Caki2 (cell line): ENCODE data around the gene PLIN5. TPM values are rescaled to one million over a fixed set of nuclear protein-coding genes. Genes with fewer than 3 reads are reported as not detected.
A peak's percentile ranks its signal among the peaks of the same experiment; 100 is the strongest.

Source experiments
- DNase-seq: peaks from one replicate; pipeline ENCODE4 v3.0.0-alpha.2; 2015; ENCODE audit warnings: low read depth
- in situ Hi-C: cut with HindIII; loops from 2 replicates; pipeline ENCODE4 v1.10.0; 2016; ENCODE audit warnings: low sequenced_read_pairs, low pct_unique_long_range_greater_than_20kb, mixed read lengths
- total RNA-seq: library from RNA; depleted of rRNA; stranded (reverse); fragments of >200 nt; shearing (Covaris generic); gene quantifications from 2 replicates; pipeline ENCODE4 v1.2.3, GENCODE V29; 2014; ENCODE audit warnings: low replicate concordance

The PLIN5 gene
- total RNA-seq, 1 experiment from 2014 or later, result not detected

DNA sequence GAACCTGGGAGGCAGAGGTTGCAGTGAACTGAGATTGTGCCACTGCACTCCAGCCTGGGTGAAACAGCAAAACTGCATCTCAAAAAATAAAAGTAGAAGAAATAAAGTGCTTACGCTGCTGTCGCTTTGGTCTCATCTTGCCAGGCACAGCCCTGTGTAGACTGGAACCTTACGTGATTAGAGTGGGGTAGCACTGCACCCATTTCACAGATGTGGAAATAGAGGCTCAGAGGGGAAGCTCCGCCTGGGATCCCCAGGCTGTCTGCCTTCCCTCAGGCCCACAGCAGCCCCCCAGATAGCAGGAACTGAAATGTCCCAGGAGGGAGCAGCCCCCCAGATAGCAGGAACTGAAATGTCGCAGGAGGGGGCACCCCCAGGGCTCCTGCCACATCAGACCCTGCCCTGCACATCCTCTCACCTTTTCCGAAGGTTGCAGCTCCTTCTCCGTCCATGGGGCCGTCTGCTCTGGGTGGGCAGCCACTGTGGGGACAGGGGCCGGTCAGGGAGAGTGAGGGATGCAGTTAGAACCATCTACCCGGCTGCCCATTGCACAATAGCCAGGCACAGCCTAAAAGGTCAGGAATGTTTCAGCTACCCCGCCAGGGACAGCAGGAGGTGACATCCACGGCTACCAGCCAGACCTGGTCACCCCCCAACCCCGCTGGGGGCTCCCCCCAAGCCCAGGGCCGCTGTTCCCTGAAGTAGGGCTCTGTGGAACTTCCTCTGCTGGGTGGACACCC, 18.7 kb downstream of the PLIN5 start:
- DNase-seq, result no peak
- in situ Hi-C loops, result no loop called here

DNA sequence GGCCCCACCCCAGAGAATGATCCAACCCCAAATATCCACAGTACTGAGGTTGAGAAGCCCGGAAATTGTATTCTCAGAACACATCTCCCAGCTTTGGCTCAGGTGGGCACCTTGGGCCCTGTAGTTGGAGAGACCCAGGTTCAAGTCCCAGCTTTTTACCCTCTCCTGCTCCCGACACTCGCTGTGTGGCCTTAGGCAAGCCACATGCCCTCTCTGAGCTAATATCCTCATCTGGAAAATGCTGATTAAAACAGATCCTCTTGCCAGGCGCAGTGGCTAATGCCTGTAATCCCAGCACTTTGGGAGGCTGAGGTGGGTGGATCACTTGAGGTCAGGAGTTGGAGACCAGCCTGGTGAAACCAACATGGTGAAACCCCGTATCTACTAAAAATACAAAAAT, 19.3 kb downstream of the PLIN5 start:
- in situ Hi-C loops, result no loop called here
- DNase-seq, result no peak

DNA sequence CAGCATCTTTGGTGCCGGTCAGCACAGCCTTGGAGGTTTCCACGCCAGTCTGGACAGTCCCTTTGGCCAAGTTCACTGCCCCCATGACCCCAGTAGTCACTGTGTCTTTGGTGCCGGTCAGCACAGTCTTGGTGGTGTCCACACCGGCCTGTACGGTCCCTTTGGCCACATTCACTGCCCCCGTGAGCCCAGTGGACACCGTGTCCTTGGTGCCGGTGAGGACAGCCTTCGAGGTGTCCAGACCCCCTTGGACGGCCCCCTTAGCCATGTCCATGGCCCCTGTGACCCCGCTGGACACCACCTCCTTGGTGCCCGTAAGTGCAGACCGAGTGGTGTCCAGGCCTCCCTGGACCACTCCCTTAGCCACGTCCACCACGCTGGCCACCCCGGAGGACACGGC, 21.8 kb downstream of the PLIN5 start:
- in situ Hi-C loops, result no loop called here
- no peak for DNase-seq

DNA sequence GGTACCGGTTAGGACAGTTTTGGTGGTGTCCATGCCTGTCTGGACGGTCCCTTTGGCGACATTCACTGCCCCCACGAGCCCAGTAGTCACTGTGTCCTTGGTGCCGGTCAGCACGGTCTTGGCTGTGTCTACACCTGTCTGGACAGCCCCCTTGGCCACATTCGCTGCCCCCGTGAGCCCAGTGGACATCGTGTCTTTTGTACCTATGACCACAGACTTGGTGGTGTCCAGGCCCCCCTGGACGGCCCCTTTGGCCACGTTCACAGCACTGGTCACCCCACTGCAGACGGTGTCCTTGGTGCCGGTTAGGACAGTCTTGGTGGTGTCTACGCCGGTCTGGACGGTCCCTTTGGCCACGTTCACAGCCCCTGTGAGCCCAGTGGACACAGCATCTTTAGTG, 23.0 kb downstream of the PLIN5 start:
- in situ Hi-C loops, result no loop called here
- DNase-seq, result no peak

DNA sequence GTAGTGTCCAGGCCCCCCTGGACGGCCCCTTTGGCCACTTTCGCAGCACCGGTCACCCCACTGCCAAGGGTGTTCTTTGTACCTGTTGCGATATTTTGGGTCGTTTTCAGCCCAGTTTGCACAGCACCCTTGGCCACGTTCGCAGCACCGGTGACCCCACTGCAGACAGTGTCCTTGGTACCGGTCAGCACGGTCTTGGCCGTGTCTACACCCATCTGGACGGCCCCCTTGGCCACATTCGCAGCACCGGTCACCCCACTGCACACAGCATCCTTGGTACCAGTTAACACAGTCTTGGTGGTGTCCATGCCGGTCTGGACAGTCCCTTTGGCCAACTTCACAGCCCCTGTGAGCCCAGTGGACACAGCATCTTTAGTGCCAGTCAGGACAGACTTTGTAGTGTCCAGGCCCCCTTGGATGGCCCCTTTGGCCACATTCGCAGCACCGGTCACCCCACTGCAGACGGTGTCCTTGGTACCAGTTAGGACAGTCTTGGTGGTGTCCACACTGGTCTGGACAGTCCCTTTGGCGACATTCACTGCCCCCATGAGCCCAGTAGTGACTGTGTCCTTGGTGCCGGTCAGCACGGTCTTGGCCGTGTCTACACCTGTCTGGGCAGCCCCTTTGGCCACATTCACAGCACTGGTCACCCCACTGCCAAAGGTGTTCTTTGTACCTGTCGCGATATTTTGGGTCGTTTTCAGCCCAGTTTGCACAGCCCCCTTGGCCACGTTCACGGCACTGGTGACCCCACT, 23.5 kb downstream of the PLIN5 start:
- DNase-seq, result no peak
- in situ Hi-C loops, result no loop called here

DNA sequence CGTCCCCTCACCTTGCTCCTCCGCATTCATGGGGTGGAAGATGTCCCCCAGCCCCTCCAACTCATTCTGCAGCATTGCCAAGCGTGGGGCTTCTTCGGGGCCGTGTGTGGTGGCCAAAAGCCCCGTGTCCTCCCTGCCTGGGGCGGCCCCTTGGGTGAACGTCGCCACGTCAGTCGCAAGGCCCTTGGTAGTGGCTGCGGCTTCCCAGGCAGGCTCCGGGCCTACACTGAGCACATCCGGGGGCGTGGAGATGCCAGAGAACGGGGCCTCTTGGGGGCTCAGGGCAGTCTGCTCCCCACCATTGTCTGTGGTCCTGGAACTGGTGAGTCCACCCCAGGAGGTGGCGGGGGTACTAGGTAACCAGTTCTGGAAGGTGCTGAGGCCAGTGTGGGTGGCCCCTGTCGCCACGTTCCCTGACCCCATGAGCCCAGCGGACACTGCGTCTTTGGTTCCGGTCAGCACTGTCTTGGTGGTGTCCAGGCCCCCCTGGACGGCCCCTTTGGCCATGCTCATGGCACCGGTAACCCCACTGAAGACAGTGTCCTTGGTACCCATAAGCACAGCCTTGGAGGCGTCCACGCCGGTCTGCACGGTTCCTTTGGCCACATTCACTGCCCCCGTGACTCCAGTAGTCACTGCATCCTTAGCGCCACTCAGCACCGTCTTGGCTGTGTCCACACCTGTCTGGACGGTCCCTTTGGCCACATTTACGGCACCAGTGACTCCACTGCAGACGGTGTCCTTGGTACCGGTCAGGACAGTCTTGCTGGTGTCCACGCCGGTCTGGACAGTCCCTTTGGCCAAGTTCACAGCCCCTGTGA, 24.4 kb downstream of the PLIN5 start:
- in situ Hi-C loops, result no loop called here
- no peak for DNase-seq

DNA sequence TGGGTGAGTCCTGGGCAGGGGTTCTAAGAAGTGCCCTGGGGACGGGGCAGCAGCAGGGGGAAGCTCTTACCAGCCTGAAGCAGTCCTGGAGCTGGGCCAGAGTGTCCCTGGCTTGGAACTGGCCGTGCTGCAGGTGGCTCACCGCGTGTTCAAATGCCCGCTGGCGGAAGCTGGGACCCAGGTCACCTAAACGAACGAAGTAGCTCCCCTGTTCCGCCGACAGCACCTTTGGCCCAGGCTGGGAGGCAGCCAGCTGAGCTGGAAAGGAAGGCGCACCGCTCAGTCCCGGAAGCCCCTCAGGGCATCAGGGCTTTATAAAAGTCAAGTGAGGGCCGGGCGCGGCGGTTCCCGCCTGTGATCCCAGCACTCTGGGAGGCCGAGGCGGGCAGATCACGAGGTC, 26.3 kb downstream of the PLIN5 start:
- in situ Hi-C loops, result no loop called here
- no peak for DNase-seq

DNA sequence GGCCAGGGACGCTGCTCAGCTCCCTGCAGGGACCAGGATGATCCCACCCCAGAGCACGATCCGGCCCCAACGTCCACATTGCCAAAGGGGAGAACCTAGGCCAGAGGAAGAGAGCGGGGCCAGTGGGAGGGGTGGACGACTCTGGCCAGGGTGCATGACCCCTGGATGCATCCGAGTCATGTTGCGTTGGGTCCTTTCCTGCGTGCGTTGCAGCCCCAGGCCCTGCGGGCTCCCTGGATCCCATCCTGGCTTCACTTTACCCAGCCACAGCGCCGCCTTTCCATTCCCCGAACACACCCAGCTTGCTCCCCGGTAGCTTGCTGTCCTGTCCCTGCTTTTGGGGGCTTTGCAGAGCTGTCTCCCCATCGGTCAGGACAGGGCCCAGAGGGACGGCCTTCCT, 27.2 kb downstream of the PLIN5 start:
- DNase-seq, result no peak
- in situ Hi-C loops, result no loop called here

DNA sequence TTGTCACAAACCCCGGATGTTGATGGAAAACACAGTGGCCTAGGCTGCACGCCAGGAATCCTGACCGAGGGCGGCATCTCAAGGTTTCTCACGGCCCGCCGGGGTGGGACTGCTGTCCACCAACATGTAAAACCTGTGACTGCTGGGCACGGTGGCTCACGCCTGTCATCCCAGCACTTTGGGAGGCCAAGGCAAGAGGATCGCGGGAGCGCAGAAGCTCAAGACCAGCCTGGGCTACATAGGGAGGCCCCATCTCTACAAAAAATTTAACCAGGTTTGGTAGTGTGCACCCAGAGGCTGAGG, 27.9 kb downstream of the PLIN5 start:
- no peak for DNase-seq
- in situ Hi-C loops, result no loop called here

DNA sequence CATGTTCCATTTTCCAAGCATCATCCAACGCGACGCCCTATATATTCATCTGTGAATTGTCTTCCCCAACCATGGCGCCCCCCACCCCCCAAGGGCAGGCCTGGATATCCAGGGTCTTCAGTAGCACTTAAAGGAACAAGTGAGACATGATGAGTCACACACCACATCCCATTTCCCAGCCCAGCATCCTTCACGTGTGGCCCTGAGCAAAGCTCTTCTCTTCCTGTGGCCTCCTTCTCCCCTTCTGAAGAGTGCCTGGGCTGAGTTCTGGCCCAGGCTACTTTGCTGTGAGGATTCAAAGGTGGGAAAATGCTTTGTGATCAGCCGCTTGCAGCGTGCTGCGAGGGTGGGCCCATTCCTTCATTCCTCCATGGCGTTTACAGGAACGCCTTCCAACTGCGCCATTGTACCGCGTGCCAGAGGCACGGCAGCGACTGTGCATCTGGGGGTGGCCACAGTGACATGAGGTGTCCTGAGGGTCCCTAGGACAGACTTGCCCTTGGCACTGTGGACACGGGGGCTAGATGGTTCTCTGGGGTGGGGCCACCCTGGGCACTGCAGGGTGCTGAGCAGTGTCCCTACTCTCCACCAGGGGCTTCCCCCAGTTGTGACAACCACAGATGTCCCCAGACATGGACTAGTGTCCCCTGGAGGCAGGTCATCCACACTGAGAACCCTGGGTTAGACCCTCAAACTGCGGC, 28.4 kb downstream of the PLIN5 start:
- in situ Hi-C loops, result no loop called here
- peak; percentile 30 for DNase-seq

DNA sequence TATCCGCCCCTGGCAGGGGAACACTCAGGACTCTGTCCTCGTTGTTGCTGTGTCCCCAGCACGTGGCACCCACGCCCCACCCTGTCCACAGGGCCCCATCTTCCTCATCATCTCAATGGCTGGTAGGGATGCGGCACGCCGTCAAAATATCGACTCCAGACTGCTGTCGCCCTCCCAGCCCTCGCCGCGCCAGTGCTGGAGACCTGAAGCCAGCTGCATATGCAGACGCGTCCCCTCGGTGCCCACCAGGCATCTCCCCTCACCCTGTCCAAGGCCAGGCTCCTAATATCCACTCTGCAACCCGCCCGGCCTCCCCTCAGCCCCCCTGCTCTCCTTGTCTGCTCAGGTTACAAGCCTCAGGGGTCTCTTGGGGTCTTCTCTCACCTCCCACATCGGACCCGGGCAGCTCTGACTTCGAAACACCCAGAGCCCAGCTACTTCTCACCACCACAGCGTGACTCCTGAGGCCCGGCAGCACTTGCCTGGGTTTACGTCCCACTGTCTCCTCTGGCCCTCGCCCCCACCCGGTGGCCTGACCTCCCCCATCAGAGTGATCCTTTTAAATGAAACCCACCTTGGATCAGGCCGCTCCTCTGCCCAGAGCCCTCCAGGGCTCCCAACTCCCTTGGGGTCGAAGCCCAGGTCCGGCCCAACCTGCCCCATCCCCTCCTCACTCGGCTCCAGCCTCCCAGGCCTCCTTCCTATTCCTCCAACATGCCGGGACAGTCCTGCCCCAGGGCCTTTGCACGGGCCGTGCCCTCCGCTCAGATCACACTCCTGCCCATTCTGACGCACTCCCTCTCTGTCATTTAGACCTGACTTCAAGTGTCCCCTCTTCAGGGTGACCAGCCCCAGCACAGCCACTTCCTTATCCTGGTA, 29.2 kb downstream of the PLIN5 start:
- in situ Hi-C loops, result no loop called here
- DNase-seq, result no peak

DNA sequence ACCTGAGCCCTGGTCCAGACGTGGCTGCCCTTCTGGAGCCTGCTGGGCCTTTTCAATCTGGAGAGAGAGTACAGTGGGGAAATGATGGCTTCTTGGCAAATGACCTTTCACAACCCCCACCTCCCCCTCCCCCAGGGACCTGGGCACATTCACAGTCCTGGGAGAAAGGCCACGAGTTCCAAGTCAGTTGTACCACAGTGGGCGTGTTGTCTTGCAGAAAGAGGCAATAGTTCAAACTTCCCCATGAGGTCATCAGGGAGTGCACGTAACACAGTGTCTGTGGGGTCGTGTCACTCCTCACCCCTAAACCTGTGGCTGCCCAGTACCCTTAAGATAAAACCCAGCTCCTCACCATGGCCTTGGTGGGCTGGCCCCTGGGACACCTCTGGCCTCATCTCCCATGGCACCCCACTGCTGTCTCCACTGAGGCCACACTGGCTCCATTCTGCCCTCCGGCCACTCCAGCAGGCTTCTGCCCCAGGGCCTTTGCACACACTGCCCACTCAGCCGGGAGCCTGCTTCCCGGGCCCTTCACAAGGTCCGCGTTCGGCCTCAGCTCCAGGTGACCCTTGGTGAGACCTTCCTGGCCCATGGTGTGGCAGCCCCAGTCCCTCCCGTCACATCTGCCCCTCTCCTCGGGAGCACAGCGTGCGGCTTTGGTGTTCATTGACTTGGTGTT, 30.0 kb downstream of the PLIN5 start:
- DNase-seq, result no peak
- in situ Hi-C loops, result no loop called here

DNA sequence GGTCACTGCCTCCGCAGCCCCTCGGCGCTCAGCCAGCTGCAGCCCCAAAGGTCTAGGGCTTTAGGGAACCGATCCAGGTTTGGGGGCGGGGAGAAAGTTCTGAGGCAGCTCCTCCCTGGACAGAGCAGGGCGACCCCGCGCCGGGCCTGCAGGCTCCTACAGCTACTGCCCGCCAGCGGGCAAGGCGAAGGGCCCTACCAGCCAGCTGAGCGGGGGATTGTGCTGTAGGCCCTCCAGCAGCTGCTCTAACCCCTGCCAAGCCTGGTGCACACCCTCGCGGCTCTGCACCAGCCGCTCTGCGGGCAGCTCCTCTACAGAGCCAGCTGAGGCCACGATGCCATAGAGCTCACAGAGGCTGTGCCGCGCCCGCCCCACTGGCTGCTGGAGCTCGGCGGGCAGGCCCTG, 30.7 kb downstream of the PLIN5 start:
- DNase-seq, result no peak
- in situ Hi-C loops, result no loop called here

DNA sequence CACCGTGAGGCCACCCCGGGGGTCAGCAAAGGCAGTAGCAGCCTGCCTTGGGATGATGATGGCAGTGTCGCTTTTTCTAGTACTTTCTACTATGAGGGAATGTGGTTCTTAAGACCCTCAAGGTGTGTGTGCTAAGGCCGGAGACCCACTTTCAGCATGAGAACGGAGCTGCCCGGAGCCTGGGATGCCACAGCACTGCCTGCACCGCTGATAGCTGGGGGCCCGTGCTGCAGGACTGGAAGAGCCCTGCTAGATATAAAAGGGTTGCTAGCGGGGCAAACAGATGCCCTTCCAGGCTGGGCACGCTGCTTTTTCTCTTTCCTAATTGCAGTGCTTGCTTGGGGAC, 31.2 kb downstream of the PLIN5 start:
- in situ Hi-C loops, result no loop called here
- no peak for DNase-seq

DNA sequence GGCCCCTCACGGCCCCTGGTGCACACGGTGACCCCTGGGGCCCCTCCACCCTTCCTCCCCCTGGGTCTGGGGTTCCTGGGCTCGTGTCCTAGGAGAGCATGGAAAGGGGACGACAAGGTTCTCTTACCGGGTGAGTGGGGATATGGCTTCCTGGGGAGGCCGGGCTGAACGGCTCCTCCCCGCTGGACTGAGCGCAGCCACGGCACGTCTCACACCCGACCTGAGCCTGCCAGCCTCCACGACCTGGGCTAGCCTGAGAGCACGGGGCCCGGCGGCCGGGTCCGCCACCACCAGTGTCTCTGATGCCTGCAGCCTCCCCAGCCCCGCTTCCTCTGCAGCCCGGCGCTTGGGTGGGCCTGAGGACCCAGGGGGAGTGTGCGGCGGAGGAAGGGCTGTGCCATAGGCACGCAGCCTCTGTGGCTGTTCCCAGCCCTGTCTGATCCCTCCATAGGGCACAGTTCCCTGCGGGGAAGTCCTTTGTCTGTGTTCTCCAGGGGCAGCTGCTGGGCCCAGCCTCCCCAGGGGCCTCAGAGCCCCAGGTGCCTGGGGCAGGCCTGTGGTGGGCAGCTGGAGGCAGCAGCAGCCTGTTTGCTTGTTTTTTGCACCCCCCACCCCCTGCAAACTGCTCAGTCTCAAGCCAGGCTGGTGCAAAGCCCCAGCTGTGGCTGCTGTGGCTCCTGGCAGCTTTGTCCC, 31.7 kb downstream of the PLIN5 start:
- in situ Hi-C loops, result no loop called here
- DNase-seq, result no peak

DNA sequence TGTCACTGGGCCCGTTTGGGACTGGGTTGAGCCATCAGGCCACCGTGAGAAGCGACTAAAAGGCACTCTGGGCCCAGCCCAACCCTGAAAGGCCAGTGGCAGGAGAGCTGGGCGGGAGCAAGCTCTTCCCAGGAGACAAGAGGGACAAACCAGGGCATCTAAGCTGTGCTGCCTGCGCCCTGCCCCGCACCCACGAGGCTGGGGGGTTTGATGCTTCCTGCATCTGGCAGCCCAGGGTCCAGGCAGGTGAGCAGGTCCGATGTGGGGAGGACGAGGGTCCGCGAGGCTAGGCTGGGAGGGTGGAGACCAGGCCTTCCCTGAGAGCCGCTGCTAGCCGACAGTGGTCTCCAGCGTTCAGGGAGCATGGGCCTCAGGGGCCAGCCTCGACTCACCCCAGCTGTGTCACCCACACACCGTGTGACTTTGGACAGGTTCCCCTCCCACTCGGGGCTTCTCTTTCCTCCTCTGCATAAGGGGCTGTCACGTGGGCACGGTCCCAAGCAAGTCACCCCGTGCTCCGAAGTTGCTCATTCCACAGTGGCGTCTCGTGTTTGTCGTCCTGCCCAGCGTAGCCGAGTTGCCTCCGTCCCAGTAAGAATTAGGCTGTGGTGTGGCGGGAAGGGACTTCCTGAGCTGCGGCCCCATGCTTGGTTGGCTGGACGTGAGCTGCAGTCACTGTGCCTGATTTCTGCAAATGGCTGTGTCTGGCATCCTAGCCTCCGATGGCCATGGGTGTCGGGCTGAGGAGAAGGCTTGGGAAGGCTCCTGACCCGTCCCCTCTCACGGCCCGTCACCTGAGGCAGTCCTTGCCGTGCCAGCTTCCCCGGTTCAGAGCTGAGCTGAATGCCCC, 32.5 kb downstream of the PLIN5 start:
- in situ Hi-C loops, result no loop called here
- DNase-seq, result no peak
